D341Med (cell line): ENCODE results near the gene SLA2.
"Not testable (repeated sequence)": the region's sequence is repeated elsewhere in the genome, so short reads cannot be mapped to it uniquely, and the experiment has no call there.

Experiments used
- DNase-seq: peaks from one replicate; pipeline ENCODE4 v3.0.0; 2012; ENCODE audit warnings: low spot score

The SLA2 gene

GRCh38 chr20:36645353-36645752, 643 bp downstream of the SLA2 start:
- no peak for DNase-seq

DNA sequence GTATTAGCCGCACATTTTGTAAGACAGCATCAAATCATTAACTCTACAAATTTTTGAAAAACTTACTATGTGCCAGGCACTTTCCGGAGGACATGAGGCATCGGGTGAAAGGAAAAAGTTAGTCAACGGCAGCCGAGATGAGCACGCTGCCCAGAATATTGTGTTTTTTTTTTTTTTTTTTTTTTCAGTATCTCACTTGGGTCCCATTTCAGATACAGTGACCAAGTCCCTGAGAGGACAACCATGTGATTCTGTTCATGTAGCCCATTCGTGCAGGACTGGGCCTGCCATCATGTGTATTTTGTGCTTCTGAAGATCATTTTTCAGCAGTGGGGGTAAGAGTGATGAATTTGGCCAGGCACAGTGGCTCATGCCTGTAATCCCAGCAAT, 1.3 kb downstream of the SLA2 start:
- DNase-seq, result no peak

GRCh38 chr20:36644032-36644705, 1.8 kb downstream of the SLA2 start:
- DNase-seq, result no peak

DNA sequence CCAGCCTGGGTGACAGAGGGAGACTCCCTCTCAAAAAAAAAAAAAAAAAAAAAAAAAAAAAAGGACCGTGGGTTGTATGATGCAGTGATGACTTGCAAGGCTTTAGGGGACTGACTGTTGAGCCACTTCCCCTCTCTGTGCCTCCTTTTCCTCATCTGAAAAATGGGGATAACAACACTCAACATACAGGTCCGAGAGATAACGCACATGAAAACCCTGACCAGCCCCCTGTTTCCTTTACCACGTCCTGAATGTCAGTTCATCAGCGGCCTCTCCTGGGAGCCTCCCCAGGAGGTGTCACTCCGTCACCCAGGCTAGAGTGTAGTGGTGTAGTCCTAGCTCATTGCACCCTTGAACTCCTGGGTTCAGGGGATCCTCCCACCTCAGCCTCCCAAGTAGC, 3.9 kb downstream of the SLA2 start:
- DNase-seq, result no peak

- no peak for DNase-seq
Observed at GRCh38 chr20:36641506-36641843, 4.5 kb downstream of the SLA2 start.

DNA sequence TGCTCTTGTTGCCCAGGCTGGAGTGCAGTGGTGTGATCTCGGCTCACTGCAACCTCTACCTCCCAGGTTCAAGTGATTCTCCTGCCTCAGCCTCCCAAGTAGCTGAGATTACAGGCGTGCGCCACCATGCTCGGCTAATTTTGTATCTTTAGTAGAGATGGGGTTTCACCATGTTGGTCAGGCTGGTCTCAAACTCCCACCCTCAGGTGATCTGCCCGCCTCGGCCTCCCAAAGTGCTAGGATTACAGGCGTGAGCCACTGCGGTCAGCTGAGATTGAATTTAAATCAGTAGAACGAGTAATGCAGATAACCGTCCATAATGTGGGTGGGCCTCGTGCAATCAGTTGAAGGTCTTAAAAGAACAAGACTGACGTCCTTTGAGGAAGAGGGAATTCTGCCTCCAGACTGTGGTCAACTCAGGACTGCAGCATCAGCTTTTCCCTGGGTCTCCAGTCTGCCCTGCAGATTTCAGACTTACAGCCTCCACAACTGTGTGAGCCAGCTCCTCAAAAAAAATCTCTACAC, 7.1 kb downstream of the SLA2 start:
- DNase-seq, result not testable (repeated sequence)

DNA sequence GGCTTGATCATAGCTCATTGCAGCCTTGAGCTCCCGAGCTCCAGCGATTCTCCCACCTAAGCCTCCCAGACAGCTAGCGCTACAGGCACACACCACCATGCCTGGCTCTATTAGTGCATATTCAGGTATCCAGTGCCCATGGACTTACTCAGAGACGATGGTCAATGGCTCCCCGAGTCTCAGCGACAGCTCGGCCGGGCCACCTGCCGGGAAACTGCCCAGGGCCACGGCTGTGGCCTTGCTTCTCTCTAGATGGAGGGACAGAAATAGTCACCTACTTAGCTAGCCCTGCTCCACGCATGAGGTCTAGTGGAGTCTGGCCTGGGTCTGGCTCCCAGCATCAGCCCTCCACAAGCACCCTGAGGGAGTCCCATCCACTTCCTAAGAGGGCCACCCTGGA, 11.7 kb downstream of the SLA2 start:
- no peak for DNase-seq

- no peak for DNase-seq
Observed at GRCh38 chr20:36633285-36633772, 12.7 kb downstream of the SLA2 start.

DNA sequence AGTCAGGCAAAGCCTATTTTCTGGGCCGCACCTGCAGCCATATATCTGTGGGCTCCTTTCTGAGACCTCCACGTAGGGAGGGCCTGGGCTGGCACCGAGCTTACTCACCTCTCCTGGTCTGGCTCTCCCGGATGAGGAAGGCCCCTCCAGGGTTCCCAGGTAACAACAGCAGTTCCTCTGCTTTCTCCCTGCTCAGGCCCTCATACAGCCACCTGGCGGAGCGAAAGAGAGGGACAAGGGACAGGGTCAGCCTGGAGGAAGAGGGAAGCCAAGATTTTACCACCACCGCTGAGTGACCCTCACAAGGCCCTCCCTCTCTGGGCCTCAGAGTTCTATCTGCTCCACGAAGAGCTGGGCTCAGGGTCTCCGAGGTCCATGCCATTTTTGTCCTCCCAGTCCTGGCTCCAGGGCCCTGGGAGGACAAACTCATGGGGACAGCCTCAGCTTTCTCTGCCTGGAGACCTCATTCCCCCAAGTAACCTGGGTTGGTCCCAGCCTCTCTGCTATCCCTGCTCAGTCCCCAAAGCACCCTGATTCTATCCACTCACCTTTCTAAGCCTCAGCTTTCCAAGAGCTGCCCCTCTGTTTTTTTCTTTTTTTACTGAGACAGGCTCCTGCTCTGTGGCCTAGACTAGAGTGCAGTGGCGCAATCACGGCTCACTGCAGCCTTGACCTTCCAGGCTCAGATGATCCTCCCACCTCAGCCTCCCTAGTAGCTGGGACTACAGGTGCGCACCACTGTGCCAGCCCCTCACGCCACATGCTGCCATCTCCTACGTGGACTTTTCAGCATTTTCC, 13.3 kb downstream of the SLA2 start:
- DNase-seq, result no peak

DNA sequence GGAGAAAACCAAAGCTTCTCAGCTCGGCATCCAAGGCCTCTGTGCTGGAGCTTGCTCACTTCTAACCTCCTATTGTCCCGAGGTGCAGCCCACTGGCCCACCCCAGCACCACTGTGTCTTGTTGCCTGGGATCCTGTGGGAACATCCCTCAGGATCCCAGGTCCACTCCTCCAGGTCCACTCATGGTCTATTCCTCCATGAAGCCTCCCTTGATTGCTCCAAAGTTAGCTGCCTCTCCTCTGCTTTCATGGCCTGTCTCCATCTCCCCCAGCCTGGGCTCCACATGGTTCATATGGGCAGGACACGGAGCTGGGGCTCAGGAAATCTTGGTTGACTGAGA, 13.9 kb downstream of the SLA2 start:
- no peak for DNase-seq

GRCh38 chr20:36631646-36632045, 14.3 kb downstream of the SLA2 start:
- DNase-seq, result no peak

DNA sequence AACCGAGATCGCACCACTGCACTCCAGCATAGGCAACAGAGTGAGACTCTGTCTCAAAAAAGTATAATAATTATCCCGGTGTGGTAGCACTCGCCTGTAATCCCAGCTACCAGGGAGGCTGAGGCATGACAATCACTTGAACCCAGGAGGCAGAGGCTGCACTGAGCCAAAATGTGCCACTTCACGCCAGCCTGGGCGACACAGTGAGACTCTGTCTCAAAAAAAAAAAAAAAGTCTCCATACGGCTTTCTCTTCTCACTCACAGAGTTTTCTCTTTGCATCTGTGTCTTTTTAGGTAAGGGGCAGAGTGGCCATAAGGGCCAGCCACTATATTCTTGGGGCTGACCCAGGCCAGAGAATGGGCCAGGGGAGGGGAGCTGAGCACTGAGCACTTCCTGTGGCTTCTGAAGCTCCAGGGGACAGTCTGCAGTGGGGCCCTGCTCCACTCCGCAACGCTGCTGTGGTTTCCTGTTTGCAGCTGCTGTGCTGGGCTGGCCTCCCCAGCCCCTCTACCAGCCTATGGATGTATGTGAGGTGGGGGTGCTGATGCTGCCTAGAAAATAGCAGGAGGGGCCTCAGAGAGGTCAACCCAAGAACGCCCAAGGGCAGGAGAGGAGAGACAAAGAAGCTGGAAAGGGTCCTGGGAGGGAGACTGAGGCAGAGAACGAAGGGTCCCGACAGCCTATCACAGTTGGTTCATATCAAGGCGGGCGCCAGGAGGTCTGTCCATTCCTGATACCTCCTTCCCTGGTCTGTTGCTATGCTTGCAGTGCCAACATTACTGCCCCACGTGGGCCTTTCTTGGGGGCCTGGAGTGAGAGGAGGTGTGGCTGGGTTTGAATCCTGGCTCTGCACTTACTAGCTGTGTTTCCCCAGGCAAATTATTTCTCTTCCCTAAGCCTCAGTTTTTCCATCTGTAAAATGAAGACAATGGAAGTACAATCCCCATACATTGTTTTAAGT, 16.0 kb downstream of the SLA2 start:
- no peak for DNase-seq

GRCh38 chr20:36628076-36628475, 17.9 kb downstream of the SLA2 start:
- no peak for DNase-seq

DNA sequence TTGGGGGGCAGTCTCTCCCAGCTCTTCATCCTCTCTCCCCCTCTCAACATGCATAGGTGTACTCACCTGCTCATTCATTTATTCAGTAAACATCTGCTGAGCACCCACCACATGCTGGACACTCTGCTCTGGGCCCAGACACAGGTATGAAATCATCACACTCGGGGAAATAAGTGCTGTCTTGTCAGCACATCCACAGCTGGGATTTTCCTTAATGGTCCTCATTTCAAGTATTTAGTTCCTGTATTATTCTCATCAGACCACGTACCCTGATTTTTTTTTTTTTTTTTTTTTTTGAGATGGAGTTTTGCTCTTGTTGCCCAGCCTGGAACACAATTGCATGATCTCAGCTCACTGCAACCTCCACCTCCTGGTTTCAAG, 21.1 kb downstream of the SLA2 start:
- no peak for DNase-seq

DNA sequence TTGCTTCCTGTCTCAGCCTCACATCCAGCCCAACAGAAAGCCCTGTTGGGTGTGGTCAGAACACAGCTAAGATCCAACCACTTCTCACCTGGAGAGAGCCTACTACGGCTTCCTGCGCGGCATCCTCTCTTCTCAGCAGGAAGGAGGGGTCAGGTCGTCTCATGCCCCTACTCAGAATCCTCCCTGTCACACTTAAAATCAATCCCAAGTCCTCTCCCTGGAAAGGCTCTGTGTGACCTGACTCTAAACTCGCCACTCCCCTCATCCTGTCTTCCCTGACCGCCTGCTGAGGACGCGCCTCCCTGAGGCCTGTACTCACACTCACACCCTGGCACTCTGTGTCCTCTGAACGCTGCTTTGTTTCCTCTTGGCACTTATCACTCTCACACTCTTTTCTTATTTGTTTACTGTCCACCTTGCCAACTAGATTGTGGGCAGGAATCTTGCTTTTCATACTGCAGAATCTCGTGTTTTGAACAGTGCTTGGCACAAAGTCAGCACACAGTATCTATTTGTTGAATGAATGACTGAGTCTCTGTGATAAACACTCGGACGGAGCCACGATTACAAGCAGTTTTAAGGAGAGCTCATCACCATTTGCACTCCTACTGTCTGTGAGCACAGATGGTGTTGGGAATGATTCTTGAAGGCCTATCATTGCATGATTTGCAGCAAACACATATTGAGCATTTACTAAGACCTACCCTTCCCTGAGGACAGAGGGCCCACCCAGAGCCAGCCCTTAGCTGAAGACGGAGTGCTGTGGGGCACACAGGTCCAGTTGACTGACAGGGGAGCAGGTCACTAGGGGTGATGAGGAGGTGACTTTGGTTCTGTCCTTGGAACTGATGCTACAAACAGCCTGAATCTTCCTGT, 21.7 kb downstream of the SLA2 start:
- DNase-seq, result no peak

GRCh38 chr20:36623444-36623843, 22.6 kb downstream of the SLA2 start:
- no peak for DNase-seq

DNA sequence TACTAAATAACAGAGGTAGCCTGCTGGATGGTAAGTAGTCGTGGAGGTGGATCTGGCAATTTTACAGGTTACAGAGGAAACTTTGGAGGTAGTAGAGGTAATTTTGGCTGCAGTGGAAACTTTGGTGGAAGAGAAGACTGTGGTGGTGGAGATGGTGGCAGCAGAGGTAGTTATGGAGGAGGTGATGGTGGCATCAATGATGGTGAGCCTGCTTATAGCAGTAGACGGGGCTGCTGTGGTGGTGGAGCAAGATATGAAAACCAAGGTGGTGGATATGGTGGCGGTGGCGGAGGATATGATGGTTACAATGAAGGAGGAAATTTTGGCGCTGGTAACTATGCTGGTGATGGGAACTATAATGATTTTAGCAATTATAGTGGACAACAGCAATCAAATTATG, 25.1 kb downstream of the SLA2 start:
- DNase-seq, result no peak

- no peak for DNase-seq
Observed at GRCh38 chr20:36614781-36615557, 31.0 kb downstream of the SLA2 start.

DNA sequence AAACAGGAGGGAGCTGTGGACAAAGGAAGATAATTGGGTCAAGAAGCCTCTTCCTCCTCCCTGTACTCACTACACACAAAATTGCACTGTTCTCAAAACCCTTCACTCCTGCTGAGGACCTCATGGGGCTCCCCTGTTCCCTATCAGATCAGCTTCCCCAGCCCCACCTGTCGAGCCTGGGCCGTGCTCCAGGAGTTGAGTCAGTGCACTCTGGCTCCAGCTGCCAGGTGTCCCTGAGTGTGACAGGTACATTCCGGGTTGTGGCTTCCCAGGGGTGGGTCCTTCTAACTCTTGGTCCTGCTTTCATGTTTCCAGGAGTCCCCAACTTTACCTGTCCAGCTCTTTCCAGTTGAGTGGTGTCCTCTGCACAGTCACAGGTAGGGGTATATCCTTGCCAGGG, 32.0 kb downstream of the SLA2 start:
- no peak for DNase-seq

- DNase-seq, result no peak
Observed at GRCh38 chr20:36611625-36612024, 34.4 kb downstream of the SLA2 start.

DNA sequence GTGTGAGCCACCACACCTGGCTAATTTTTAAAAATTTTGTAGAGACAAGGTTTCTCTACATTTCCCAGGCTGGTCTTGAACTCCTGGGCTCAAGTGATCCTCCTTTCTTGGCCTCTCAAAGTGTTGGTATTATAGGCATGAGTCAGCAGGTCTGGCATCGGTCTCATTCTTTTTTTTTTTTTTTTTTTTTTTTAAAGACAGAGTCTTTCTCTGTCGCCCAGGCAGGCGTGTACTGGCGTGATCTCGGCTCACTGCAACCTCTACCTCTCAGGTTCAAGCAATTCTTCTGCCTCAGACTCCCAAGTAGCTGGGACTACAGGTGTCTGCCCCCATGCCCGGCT, 37.6 kb downstream of the SLA2 start:
- DNase-seq, result not testable (repeated sequence)
